GM12878 (cell line): ENCODE results near the gene ASB4.

Experiments used
- ATF3 ChIP-seq: IDR thresholded peaks from 2 replicates; pipeline ENCODE4 v1.6.1; 2011; ENCODE audit warnings: low read depth, mild to moderate bottlenecking, low read length, moderate library complexity, borderline replicate concordance; ENCODE audit errors: extremely low read depth
- CREB1 ChIP-seq: IDR thresholded peaks from 2 replicates; pipeline ENCODE4 v1.6.1; 2012; ENCODE audit warnings: low read depth, mild to moderate bottlenecking, inconsistent platforms
- CTCF ChIP-seq, 3 experiments: IDR thresholded peaks in 2 of 3; conservative IDR thresholded peaks in 1 of 3; 2 replicates each; pipeline ENCODE4 v1.5.1; 2011; ENCODE audit warnings: low read depth in 3 of 3, low read length in 3 of 3, mild to moderate bottlenecking in 3 of 3, control low read depth in 2 of 3, moderate library complexity in 2 of 3, inconsistent platforms in 1 of 3, mixed read lengths in 1 of 3; ENCODE audit not compliant: control insufficient read depth in 2 of 3, insufficient read depth in 1 of 3; ENCODE audit errors: extremely low read depth in 1 of 3
- EP300 ChIP-seq, 2 experiments: fragments of 150-350 bp in 1 of 2; IDR thresholded peaks; 2 replicates each; pipeline ENCODE4 v1.6.1; 2011 to 2012; ENCODE audit warnings: low read depth in 2 of 2, low read length in 2 of 2, borderline replicate concordance in 1 of 2, improper control_type of control experiment in 1 of 2, inconsistent platforms in 1 of 2; ENCODE audit not compliant: control insufficient read depth in 1 of 2
- GABPA ChIP-seq: IDR thresholded peaks from 2 replicates; pipeline ENCODE4 v1.6.1; 2014; ENCODE audit warnings: antibody characterized with exemption, low read depth, mild to moderate bottlenecking, inconsistent platforms
- HCFC1 ChIP-seq: fragments of 150-350 bp; IDR thresholded peaks from 2 replicates; pipeline ENCODE4 v1.6.1; 2014; ENCODE audit warnings: low read length
- NFIC ChIP-seq: IDR thresholded peaks from 2 replicates; pipeline ENCODE4 v1.6.1; 2012; ENCODE audit warnings: low read depth, mild to moderate bottlenecking, inconsistent platforms, low read length, moderate library complexity
- POLR2A ChIP-seq: IDR thresholded peaks from 2 replicates; pipeline ENCODE4 v1.6.1; 2011; ENCODE audit warnings: low read depth, mild to moderate bottlenecking, low read length
- TARDBP ChIP-seq: IDR thresholded peaks from 2 replicates; pipeline ENCODE4 v1.6.1; 2016; ENCODE audit warnings: borderline replicate concordance
- ZNF687 ChIP-seq: fragments of 450-650 bp; IDR thresholded peaks from 2 replicates; pipeline ENCODE4 v1.6.1; 2017; ENCODE audit warnings: mild to moderate bottlenecking, moderate library complexity

- TF ChIP-seq EP300 (IDR thresholded peaks at IDR 0.05; ENCODE audit: borderline replicate concordance in 1 of 2, control insufficient read depth in 1 of 2, low read depth in 2 of 2, low read length in 2 of 2) (no peak), CTCF (IDR thresholded peaks at IDR 0.05 in 2 of 3, conservative IDR thresholded peaks at IDR 0.05 in 1 of 3; ENCODE audit: control insufficient read depth in 2 of 3, extremely low read depth in 1 of 3, insufficient read depth in 1 of 3, low read depth in 3 of 3, low read length in 3 of 3) (no peak), ATF3 (no peak), NFIC (no peak), HCFC1 (no peak), GABPA (no peak), POLR2A (no peak), TARDBP (no peak), ZNF687 (no peak), CREB1 (no peak)
Observed at GRCh38 chr7:95550546-95550945, 64.8 kb downstream of the ASB4 start.
